AG04449 (cell line): ENCODE measurements around the gene SYT15.

ENCODE experiments used
- CTCF ChIA-PET: fragments of 350-600 bp; formaldehyde crosslinking; extraction: SDS; loops from one replicate; lab custom pipeline; 2021; ENCODE audit warnings: antibody characterized with exemption; lab: Yijun Ruan, JAX
- POLR2A ChIA-PET: fragments of 400-600, 350-600 bp; formaldehyde crosslinking; extraction: SDS; loops from one replicate; lab custom pipeline; 2020; ENCODE audit warnings: antibody characterized with exemption, inconsistent platforms; lab: Yijun Ruan, JAX
- DNase-seq: peaks from one replicate; pipeline ENCODE4 v3.0.0-alpha.2; 2010; ENCODE audit warnings: low read depth, low spot score
- H3K4me3 ChIP-seq: 2 replicates; pipeline ENCODE4 v1.5.1; 2011; ENCODE audit warnings: low read depth, mild to moderate bottlenecking, control low read depth, low read length
- TF ChIP-seq, protein P1 (sequence below): IDR thresholded peaks from one replicate; pipeline ENCODE4 v1.5.1; 2011; ENCODE audit warnings: mild to moderate bottlenecking, moderate library complexity, low read length, control low read depth, inconsistent platforms; ENCODE audit not compliant: insufficient read depth; ENCODE audit errors: missing control alignments

The SYT15 gene

DNA sequence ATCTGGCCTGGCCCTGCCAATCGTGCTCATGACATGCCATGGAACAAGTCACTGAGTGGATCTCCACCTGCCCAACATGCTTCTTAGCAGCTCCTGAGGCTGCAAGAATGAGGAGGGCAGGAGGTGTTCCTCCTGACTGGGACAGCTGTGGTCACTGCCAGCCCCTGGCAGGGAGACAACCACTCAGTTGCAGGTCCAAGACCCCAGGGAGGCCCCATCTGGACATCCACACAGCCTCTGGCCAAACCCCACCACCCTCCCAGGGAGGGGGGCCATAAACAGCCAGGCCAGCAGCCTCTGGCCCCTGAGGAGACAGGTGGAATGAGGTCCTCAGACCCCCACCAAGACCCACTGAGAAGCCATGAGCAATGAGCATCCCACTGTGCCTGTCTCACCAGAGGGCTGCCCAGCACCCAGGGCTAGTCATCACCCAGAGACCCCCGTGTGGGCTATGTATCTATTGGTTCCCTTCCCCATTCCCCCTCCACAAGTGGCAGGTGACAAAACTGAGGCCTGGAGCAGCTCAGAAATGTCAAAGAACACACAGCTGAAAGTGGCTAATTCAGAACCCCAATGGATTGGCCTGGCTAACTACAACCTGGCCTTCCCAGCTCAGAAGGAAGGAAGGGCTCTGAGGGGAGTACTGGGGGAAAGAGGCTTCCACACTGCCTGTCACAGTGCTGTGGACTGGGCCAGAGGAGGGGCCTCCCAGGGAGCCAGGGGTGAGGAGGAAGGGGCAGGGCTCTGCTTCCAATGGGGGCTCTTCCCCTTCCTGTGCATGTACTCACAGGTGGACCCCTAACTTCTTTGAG, 25.5 kb upstream of the SYT15 start:
- no peak overlapping the region for H3K4me3 ChIP-seq
- POLR2A ChIA-PET: no interaction called here
- TF ChIP-seq, protein P1, sequence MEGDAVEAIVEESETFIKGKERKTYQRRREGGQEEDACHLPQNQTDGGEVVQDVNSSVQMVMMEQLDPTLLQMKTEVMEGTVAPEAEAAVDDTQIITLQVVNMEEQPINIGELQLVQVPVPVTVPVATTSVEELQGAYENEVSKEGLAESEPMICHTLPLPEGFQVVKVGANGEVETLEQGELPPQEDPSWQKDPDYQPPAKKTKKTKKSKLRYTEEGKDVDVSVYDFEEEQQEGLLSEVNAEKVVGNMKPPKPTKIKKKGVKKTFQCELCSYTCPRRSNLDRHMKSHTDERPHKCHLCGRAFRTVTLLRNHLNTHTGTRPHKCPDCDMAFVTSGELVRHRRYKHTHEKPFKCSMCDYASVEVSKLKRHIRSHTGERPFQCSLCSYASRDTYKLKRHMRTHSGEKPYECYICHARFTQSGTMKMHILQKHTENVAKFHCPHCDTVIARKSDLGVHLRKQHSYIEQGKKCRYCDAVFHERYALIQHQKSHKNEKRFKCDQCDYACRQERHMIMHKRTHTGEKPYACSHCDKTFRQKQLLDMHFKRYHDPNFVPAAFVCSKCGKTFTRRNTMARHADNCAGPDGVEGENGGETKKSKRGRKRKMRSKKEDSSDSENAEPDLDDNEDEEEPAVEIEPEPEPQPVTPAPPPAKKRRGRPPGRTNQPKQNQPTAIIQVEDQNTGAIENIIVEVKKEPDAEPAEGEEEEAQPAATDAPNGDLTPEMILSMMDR: no peak
- CTCF ChIA-PET: interaction anchor here (0.7 to 3.9 kb wide), 3 partner anchors 9 to 13 kb away, joined by 4 to 20 read pairs (median 4); no protein-coding TSS in a partner anchor
- DNase-seq: no peak

DNA sequence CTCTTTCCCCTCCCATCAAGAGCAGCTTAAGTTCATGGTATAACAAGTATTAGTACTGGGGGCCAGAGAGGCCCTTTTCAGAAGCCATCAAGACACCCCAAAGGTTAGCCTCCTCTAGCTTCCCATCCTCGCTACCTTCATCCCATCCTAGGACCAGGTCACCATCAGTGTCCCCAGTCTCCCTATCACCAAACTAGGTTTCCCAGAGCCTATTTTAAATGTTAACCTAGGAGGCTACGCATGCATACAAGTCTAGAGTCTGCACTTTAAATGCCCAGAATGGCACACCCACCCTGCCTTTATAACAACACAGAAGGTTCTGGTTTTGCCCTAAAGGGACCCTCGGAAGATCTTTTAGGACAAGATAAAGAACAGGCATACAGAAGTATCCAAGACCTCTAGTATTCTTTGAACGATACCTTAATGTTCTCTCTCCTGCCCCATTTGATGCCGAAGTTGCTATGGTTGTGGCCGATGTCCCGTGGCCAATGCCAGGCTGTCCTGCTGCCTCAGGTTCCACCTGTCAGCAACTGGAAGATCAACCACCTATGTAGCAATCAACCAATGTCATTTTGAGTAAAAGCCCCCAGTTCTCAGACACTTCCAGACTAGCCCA, 24.7 kb upstream of the SYT15 start:
- CTCF ChIA-PET: interaction anchor here (3.9 kb wide), 1 partner anchor 10 kb away, joined by 20 read pairs; no protein-coding TSS in a partner anchor
- POLR2A ChIA-PET: no interaction called here
- H3K4me3 ChIP-seq: no peak overlapping the region
- TF ChIP-seq, protein P1: no peak
- no peak for DNase-seq

DNA sequence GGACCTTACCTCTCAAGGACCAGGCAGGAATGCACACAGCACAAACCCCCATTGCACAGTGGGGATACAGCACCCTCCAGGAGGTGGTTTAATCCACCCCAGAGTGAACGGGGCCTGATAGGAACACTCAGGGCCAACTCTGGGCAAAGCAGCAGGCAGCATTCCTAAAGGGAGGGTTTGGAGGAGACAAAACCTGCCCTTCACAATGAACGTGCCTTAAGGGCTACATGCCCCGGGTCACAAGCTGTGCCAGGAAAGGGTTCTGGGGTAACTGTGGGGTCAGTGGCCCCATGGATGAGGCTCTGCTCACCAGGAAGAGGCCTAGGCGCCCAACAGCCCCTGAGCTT, 23.6 kb upstream of the SYT15 start:
- ChIA-PET CTCF (interaction anchor here (3.9 kb wide), 1 partner anchor 11 kb away, joined by 20 read pairs; no protein-coding TSS in a partner anchor), POLR2A (no interaction called here)
- TF ChIP-seq, protein P1: no peak
- no peak overlapping the region for H3K4me3 ChIP-seq
- DNase-seq: no peak

DNA sequence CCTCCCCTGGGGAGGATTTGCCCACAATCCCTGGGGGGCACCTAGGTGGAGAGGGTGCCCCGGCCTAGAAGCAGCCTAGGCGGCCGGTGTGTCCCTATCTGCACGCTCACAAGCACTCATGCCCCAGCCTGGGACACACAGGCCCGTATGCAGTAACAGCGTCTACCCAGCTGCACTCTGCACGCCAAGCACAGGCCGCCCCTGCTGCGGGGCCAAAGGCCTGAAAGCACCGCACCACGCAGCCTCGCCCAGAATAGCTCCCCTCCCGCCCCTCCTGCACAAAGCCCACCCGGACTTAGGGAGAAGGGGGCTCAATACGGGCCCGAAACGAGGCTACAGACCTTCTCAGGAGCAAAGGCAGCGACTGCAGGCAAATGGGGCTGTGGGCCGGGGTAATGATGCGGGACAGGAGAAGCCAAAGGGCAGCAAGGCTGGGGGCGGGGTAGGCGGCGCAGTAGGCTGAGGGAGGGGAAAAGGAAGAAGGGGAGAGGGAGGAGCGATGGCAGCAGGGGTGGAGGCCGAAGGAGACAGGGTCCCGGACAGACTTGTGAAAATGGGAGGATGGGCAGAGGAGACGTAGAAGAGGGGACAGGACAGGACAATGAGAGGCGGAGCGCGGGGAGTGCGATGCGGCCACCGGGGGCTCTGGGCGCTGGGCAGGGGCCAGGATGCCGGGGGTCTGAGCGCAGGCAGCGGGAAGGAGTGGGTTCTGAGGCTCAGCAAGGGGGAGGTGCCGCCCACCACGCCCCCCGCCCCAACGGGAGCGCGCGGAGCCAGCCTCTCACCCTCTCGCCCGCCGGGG, 23.0 kb upstream of the SYT15 start:
- POLR2A ChIA-PET: no interaction called here
- TF ChIP-seq, protein P1: no peak
- CTCF ChIA-PET: interaction anchor here (3.9 kb wide), 1 partner anchor 11 kb away, joined by 20 read pairs; no protein-coding TSS in a partner anchor
- DNase-seq: no peak
- peak overlapping the region; percentile 18 for H3K4me3 ChIP-seq

DNA sequence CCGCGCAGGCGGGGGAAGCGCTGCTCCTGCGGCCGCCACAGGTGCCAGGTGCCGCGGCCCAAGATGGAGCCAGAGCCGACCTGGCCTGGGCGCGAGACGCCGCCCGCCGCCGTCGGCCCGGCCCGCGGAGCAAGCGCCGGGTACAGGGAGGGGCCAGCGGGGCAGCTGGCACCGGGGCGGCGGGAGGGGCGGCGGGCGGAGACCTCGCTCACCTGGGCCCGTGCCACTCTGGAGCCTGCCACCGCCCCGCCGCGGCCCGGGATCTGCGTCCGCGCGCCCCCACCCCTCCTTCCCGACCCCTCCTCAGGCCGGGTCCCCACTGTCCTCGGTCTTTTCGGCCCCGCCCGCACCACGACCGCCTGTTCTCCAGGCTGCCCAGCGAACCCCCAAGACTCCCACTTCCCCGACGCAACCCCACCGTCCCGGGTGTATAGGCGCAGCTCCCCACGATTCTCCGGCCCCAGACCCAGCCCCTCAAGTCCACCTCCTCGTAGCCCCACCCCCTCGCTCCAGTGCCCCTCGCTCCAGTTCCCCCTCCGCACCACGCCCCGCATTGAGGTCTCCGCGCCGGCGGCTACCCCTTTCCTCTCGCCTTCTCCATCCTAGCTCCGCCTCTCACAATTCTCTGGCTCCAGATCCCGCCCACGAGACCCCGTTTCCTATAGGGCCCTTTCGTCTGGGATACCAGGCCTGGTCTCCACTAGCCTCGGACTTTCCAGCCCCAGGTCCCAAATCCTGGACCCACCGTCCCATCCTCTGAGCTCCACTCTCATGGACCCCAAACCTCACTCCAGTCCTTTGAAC, 22.2 kb upstream of the SYT15 start, which contains the start of gene GPRIN2:
TSS of gene GPRIN2 (minus strand) at position 144 of the 804 bp plus-strand sequence. CDS start 5,922 bp downstream, outside the sequence.
- ChIA-PET CTCF (interaction anchor here (3.9 kb wide), 1 partner anchor 11 kb away, joined by 16 read pairs; no protein-coding TSS in a partner anchor), POLR2A (no interaction called here)
- peak within 1 kb of the TSS; percentile 18 for H3K4me3 ChIP-seq
- no peak for DNase-seq
- TF ChIP-seq, protein P1: no peak
